Transverse colon (tissue), 4 donors: ENCODE results near the gene SULT1A2. TPM values are rescaled to one million over a fixed set of nuclear protein-coding genes. Genes with fewer than 3 reads are reported as not detected.

Experiments
- DNase-seq: peaks from one replicate; pipeline ENCODE4 v3.0.0-alpha.2; 2019
- H3K27ac ChIP-seq, 4 donors: fragments of 200-600 bp; sonication (generic); 2 replicates each; pipeline ENCODE4 v1.5.1; 2016 to 2018; ENCODE audit warnings: inconsistent platforms in 4 of 4
- H3K27me3 ChIP-seq: fragments of 200-600 bp; sonication (generic); 2 replicates; pipeline ENCODE4 v1.5.1; 2017; ENCODE audit warnings: inconsistent platforms
- H3K36me3 ChIP-seq, 4 donors: fragments of 200-600 bp; sonication (generic); 2 replicates each; pipeline ENCODE4 v1.5.1; 2017 to 2019; ENCODE audit warnings: inconsistent platforms in 4 of 4
- H3K4me1 ChIP-seq, 4 donors: fragments of 200-600 bp; sonication (generic); 2 replicates each; pipeline ENCODE4 v1.5.1; 2017 to 2020; ENCODE audit warnings: inconsistent platforms in 4 of 4
- H3K4me3 ChIP-seq, 4 donors: fragments of 200-600 bp; sonication (generic); 1 replicate in 1 of 4; 2 replicates in 3 of 4; pipeline versions ENCODE4 v1.5.1 to v1.6.1; 2017 to 2019; ENCODE audit warnings: inconsistent platforms in 4 of 4
- H3K9me3 ChIP-seq, 2 donors: fragments of 200-600 bp; sonication (generic); 2 replicates each; pipeline ENCODE4 v1.5.1; 2017 to 2019; ENCODE audit warnings: inconsistent platforms in 2 of 2
- CTCF ChIP-seq, 5 experiments: fragments of 200-600 bp in 3 of 5; fragments of 450-650 bp in 2 of 5; sonication (generic) in 3 of 5; IDR thresholded peaks; 1 replicate in 2 of 5; 2 replicates in 3 of 5; pipeline ENCODE4 v1.5.1; 2016 to 2017; ENCODE audit warnings: antibody characterized with exemption in 5 of 5, inconsistent platforms in 3 of 5, mild to moderate bottlenecking in 2 of 5, moderate library complexity in 1 of 5
- EP300 ChIP-seq: sonication (generic); formaldehyde crosslinking; IDR thresholded peaks from one replicate; pipeline ENCODE4 v1.6.1; 2017; ENCODE audit warnings: antibody characterized with exemption, low read depth
- POLR2A ChIP-seq: fragments of 450-650 bp; IDR thresholded peaks from one replicate; pipeline ENCODE4 v1.6.1; 2016; ENCODE audit warnings: antibody characterized with exemption, mild to moderate bottlenecking, moderate library complexity
- POLR2AphosphoS5 ChIP-seq, 3 donors: sonication (generic); formaldehyde crosslinking; IDR thresholded peaks; one replicate each; pipeline ENCODE4 v1.6.1; 2016; ENCODE audit warnings: antibody characterized with exemption in 3 of 3
- WGBS, 2 donors: methylation state at CpG; one replicate each; pipeline ENCODE4 v1.1.5; 2018; ENCODE audit warnings: low coverage in 1 of 2; 5-methylcytosine and 5-hydroxymethylcytosine counted together
- in situ Hi-C, 4 donors: fragments of 200-750 bp; cut with MboI; loops; one replicate each; pipeline versions ENCODE4 v1.15.0 to v1.15.1; 2017; ENCODE audit warnings: low sequenced_read_pairs in 3 of 4, low pct_ligation_motif_present in 1 of 4, low pct_unique_long_range_greater_than_20kb in 1 of 4
- intact Hi-C: fragments of 100-400 bp; cut with DNase I; formaldehyde crosslinking; loops from one replicate; pipeline ENCODE4 v1.15.1; 2023; ENCODE audit warnings: low total_unique reads
- total RNA-seq, 4 donors: library from RNA; depleted of rRNA; stranded (reverse); fragments of >200 nt; gene quantifications; one replicate each; pipeline ENCODE4 v1.1.0, GENCODE V29; 2016

SULT1A2 gene
- total RNA-seq, 4 donors from 2014 or later, result 5.0 to 51.1 (median 38.3) TPM

GRCh38 chr16:28591355-28591754 is 5.5 kb downstream of the SULT1A2 start:
- peaks cover 0 to 23% (median 7%) of the 10 kb centered on the region in 4 donors for H3K36me3 ChIP-seq
- TF ChIP-seq CTCF (IDR thresholded peaks at IDR 0.05) (no peak), EP300 (no peak), POLR2A (no peak), POLR2AphosphoS5 (IDR thresholded peaks at IDR 0.05) (no peak)
- 93% methylated on average over 6 of the region's 6 CpGs; no CpG with 5 or more reads in 1 of the 2 donors for WGBS, 2 donors
- H3K27me3 ChIP-seq, result no peaks in the 10 kb centered on the region
- no peak for DNase-seq
- in situ Hi-C loops, result no loop called here
- H3K4me3 ChIP-seq, result no peak overlapping the region
- intact Hi-C loops, result no loop called here
- H3K4me1 ChIP-seq, result peaks cover 0 to 7% (median 4%) of the 10 kb centered on the region in 4 donors
- no peaks in the 10 kb centered on the region for H3K9me3 ChIP-seq
- no peak overlapping the region for H3K27ac ChIP-seq

DNA sequence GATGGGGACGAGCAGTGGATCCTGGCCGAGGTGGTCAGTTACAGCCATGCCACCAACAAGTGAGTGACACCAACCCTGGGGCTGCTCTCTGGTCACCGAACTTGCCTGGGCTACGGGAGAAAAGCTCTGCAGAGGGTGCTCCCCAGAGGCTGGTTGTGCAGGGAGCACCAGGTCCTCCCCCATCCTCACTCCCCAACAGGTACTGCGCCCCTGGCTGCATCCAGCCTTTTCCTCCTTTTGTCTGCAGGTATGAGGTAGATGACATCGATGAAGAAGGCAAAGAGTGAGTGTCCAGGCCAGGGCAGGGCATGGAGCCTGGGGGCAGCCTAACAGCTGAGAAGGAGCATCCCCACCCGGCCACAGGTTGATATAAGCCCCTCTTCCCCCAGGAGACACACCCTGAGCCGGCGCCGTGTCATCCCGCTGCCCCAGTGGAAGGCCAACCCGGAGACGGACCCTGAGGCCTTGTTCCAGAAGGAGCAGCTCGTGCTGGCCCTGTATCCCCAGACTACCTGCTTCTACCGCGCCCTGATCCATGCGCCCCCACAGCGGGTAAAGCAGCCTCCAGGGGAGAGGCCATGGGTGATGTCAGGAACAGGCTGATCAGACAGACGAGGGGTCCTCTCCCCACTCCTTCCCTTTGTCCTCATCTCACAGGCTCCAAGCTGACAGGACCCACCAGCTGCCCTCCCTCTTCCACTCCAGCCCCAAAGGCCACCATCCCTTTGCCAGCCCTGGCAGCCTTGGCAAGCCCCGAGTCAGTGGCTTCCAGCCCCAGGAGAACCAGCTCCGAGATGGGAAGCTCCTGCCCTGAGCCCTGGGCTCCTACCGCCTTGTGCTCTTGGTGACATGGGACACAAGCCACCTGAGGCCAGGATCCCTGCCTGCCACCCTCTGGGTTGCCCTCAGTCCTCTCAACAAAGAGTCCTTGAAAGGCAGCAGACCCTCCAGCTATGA is 6.2 kb downstream of the SULT1A2 start:
- TF ChIP-seq CTCF (IDR thresholded peaks at IDR 0.05), result no peak
- no peak for TF ChIP-seq POLR2A
- Histone ChIP-seq H3K9me3 (no peaks in the 10 kb centered on the region), H3K4me1 (peaks cover 0 to 3% (median 0%) of the 10 kb centered on the region in 4 donors), H3K27me3 (no peaks in the 10 kb centered on the region), H3K27ac (no peak overlapping the region), H3K36me3 (peaks cover 0 to 23% (median 7%) of the 10 kb centered on the region in 4 donors), H3K4me3 (no peak overlapping the region)
- DNase-seq, result no peak
- in situ Hi-C loops (no loop called here), intact Hi-C loops (no loop called here)
- 95% methylated on average over 22 of the region's 22 CpGs; no CpG with 5 or more reads in 1 of the 2 donors for WGBS, 2 donors

DNA sequence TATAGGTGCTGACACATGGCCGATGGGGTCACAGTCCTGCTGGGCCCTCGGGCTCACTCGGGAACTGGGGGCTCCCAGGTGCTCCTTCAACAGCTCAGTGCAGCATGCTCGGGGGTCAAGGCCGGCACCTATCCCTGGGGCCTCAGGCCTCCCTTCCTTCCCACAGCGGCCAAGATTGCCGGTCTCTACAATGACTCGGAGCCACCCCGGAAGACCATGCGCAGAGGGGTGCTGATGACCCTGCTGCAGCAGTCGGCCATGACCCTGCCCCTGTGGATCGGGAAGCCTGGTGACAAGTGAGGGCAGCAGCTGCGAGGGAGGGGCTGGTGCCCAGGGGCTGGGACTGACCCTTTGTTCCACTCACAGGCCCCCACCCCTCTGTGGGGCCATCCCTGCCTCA is 6.9 kb downstream of the SULT1A2 start:
- TF ChIP-seq POLR2AphosphoS5 (IDR thresholded peaks at IDR 0.05) (no peak), EP300 (no peak), POLR2A (no peak), CTCF (IDR thresholded peaks at IDR 0.05) (no peak)
- WGBS, 2 donors, result 93% methylated on average over 13 of the region's 13 CpGs; no CpG with 5 or more reads in 1 of the 2 donors
- in situ Hi-C loops, result no loop called here
- intact Hi-C loops, result no loop called here
- no peaks in the 10 kb centered on the region for H3K27me3 ChIP-seq
- no peak overlapping the region for H3K27ac ChIP-seq
- H3K4me3 ChIP-seq, result no peak overlapping the region
- H3K4me1 ChIP-seq, result peaks cover 0 to 3% (median 0%) of the 10 kb centered on the region in 4 donors
- DNase-seq, result no peak
- no peaks in the 10 kb centered on the region for H3K9me3 ChIP-seq
- peaks cover 0 to 23% (median 7%) of the 10 kb centered on the region in 4 donors for H3K36me3 ChIP-seq

DNA sequence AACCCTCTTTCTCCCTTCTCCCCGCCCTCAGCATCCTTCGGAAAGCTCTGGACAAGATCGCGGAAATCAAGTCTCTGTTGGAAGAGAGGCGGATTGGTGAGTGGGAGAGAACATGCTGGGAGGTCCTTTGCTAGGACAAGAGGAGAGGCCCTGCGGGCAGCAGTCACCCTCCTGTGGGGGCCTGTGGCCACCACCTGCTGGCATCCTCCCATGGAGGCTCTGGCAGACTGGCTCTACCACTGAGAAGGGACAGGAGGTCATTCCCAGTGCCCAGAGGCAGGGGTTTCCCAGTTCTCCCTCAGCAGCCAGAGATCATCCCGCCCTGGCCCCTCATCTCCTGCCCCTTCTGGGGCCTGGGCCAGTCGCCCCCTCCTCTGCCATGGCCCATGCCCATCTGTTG is 7.8 kb downstream of the SULT1A2 start:
- DNase-seq, result no peak
- no peak overlapping the region for H3K4me3 ChIP-seq
- TF ChIP-seq EP300 (no peak), CTCF (IDR thresholded peaks at IDR 0.05) (no peak), POLR2AphosphoS5 (IDR thresholded peaks at IDR 0.05) (no peak), POLR2A (no peak)
- H3K27me3 ChIP-seq, result no peaks in the 10 kb centered on the region
- intact Hi-C loops (no loop called here), in situ Hi-C loops (no loop called here)
- peaks cover 0 to 23% (median 7%) of the 10 kb centered on the region in 4 donors for H3K36me3 ChIP-seq
- peaks cover 0 to 3% (median 0%) of the 10 kb centered on the region in 4 donors for H3K4me1 ChIP-seq
- no peak overlapping the region for H3K27ac ChIP-seq
- no peaks in the 10 kb centered on the region for H3K9me3 ChIP-seq
- 93 to 97% methylated on average over 3 to 8 of the region's 8 CpGs for WGBS, 2 donors
